Endothelial cell of umbilical vein (primary cell): Measurements from ENCODE around the gene PFDN1.

Experiments used
- CTCF ChIP-seq, 2 donors: IDR thresholded peaks; 1 replicate in 1 of 2; 2 replicates in 1 of 2; pipeline ENCODE4 v1.5.1; 2011; ENCODE audit warnings: low read length in 2 of 2, mild to moderate bottlenecking in 2 of 2, moderate library complexity in 2 of 2, control low read depth in 1 of 2, inconsistent platforms in 1 of 2, low read depth in 1 of 2; ENCODE audit not compliant: insufficient read depth in 1 of 2; ENCODE audit errors: extremely low read depth in 1 of 2
- EZH2 ChIP-seq: IDR thresholded peaks from 2 replicates; pipeline ENCODE4 v1.6.1; 2012; ENCODE audit warnings: borderline replicate concordance, low read depth, mild to moderate bottlenecking, moderate library complexity, low read length, inconsistent platforms; ENCODE audit not compliant: severe bottlenecking
- FOS ChIP-seq: IDR thresholded peaks from 2 replicates; pipeline ENCODE4 v1.6.1; 2011; ENCODE audit warnings: mild to moderate bottlenecking, low read length, moderate library complexity, borderline replicate concordance; ENCODE audit not compliant: insufficient read depth
- GATA2 ChIP-seq: IDR thresholded peaks from 2 replicates; pipeline ENCODE4 v1.7.0; 2011; ENCODE audit warnings: low read depth, mild to moderate bottlenecking, moderate library complexity, mixed read lengths, low read length; ENCODE audit not compliant: insufficient read length, insufficient read depth
- MAX ChIP-seq: IDR thresholded peaks from 2 replicates; pipeline ENCODE4 v1.6.1; 2011; ENCODE audit not compliant: insufficient read depth, insufficient read length
- MYC ChIP-seq: IDR thresholded peaks from one replicate; pipeline ENCODE4 v1.6.1; 2011; ENCODE audit warnings: mild to moderate bottlenecking, low read depth, low read length
- POLR2A ChIP-seq: IDR thresholded peaks from 2 replicates; pipeline ENCODE4 v1.6.1; 2012; ENCODE audit warnings: low read depth, mild to moderate bottlenecking, control low read depth, low read length
- POLR2AphosphoS5 ChIP-seq: IDR thresholded peaks from 2 replicates; pipeline ENCODE4 v1.6.1; 2012; ENCODE audit warnings: low read depth, mild to moderate bottlenecking, control low read depth, low read length, moderate library complexity; ENCODE audit not compliant: insufficient read depth

- no peak for TF ChIP-seq CTCF (IDR thresholded peaks at IDR 0.05; ENCODE audit: extremely low read depth in 1 of 2, insufficient read depth in 1 of 2, low read depth in 1 of 2, low read length in 2 of 2)
- no peak for TF ChIP-seq MAX
- no peak for TF ChIP-seq EZH2
- no peak for TF ChIP-seq POLR2A
- TF ChIP-seq POLR2AphosphoS5, result no peak
- peak; percentile 7 for TF ChIP-seq FOS
- TF ChIP-seq MYC, result no peak
- no peak for TF ChIP-seq GATA2
Observed at GRCh38 chr5:140202078-140202477, 100.8 kb downstream of the PFDN1 start.
